SU-DHL-6 (cell line): ENCODE measurements around the gene MB.

Source experiments
- CTCF ChIP-seq: fragments of 200-600 bp; sonication (generic); IDR thresholded peaks from one replicate; pipeline ENCODE4 v1.5.1; 2017; ENCODE audit warnings: antibody characterized with exemption, mild to moderate bottlenecking, low read length, moderate library complexity; ENCODE audit not compliant: insufficient read depth, poor library complexity, severe bottlenecking
- EZH2phosphoT487 ChIP-seq: fragments of 200-600 bp; sonication (generic), shearing (Covaris generic); conservative IDR thresholded peaks from 2 replicates; pipeline ENCODE4 v1.6.1; 2018; ENCODE audit warnings: mild to moderate bottlenecking, antibody characterized with exemption, low read length, moderate library complexity, mixed read lengths

- no peak for TF ChIP-seq CTCF
- TF ChIP-seq EZH2phosphoT487, result no peak
These were observed 25.2 kb upstream of the MB start for GRCh38 chr22:35642305-35642741.
